Gastroesophageal sphincter (tissue), 3 donors: ENCODE data around the gene VPS41.

Source experiments
- EP300 ChIP-seq: sonication (generic); formaldehyde crosslinking; IDR thresholded peaks from one replicate; pipeline ENCODE4 v1.6.1; 2017; ENCODE audit warnings: antibody characterized with exemption, mild to moderate bottlenecking
- POLR2A ChIP-seq, 2 donors: fragments of 450-650 bp; IDR thresholded peaks; one replicate each; pipeline ENCODE4 v1.6.1; 2017; ENCODE audit warnings: antibody characterized with exemption in 2 of 2, mild to moderate bottlenecking in 2 of 2, moderate library complexity in 1 of 2
- POLR2AphosphoS5 ChIP-seq: sonication (generic); formaldehyde crosslinking; IDR thresholded peaks from one replicate; pipeline ENCODE4 v1.6.1; 2017; ENCODE audit warnings: antibody characterized with exemption
- TF ChIP-seq, protein P1 (sequence below), 4 experiments: fragments of 200-600 bp in 2 of 4; fragments of 450-650 bp in 2 of 4; sonication (generic) in 1 of 4; IDR thresholded peaks; one replicate each; pipeline ENCODE4 v1.5.1; 2017 to 2019; ENCODE audit warnings: antibody characterized with exemption in 4 of 4, mild to moderate bottlenecking in 2 of 4, moderate library complexity in 2 of 4

- TF ChIP-seq, protein P1, sequence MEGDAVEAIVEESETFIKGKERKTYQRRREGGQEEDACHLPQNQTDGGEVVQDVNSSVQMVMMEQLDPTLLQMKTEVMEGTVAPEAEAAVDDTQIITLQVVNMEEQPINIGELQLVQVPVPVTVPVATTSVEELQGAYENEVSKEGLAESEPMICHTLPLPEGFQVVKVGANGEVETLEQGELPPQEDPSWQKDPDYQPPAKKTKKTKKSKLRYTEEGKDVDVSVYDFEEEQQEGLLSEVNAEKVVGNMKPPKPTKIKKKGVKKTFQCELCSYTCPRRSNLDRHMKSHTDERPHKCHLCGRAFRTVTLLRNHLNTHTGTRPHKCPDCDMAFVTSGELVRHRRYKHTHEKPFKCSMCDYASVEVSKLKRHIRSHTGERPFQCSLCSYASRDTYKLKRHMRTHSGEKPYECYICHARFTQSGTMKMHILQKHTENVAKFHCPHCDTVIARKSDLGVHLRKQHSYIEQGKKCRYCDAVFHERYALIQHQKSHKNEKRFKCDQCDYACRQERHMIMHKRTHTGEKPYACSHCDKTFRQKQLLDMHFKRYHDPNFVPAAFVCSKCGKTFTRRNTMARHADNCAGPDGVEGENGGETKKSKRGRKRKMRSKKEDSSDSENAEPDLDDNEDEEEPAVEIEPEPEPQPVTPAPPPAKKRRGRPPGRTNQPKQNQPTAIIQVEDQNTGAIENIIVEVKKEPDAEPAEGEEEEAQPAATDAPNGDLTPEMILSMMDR (IDR thresholded peaks at IDR 0.05), result no peak
- TF ChIP-seq POLR2A (IDR thresholded peaks at IDR 0.05), result no peak
- no peak for TF ChIP-seq EP300
- no peak for TF ChIP-seq POLR2AphosphoS5
These were observed 95.2 kb downstream of the VPS41 start for GRCh38 chr7:38813768-38814167.
